Neural progenitor cell (in vitro differentiated cells): Measurements from ENCODE around the gene FHOD1.

ENCODE experiments used
- CTCF ChIP-seq: fragments of 200-600 bp; sonication (generic); IDR thresholded peaks from 2 replicates; pipeline ENCODE4 v1.5.1; 2017; ENCODE audit warnings: antibody characterized with exemption, mild to moderate bottlenecking
- EZH2 ChIP-seq: fragments of 200-600 bp; sonication (generic); IDR thresholded peaks from 2 replicates; pipeline ENCODE4 v1.6.1; 2017; ENCODE audit warnings: antibody characterized with exemption, mild to moderate bottlenecking, moderate library complexity
- EZH2phosphoT487 ChIP-seq: fragments of 200-600 bp; sonication (generic); IDR thresholded peaks from 2 replicates; pipeline ENCODE4 v1.6.1; 2017; ENCODE audit warnings: antibody characterized with exemption

GRCh38 chr16:67204076-67204475 is 43.2 kb downstream of the FHOD1 start:
- TF ChIP-seq CTCF = no peak
- TF ChIP-seq EZH2 = no peak
- no peak for TF ChIP-seq EZH2phosphoT487
